ENCODE measurements around the gene KIF16B.

The KIF16B gene

DNA sequence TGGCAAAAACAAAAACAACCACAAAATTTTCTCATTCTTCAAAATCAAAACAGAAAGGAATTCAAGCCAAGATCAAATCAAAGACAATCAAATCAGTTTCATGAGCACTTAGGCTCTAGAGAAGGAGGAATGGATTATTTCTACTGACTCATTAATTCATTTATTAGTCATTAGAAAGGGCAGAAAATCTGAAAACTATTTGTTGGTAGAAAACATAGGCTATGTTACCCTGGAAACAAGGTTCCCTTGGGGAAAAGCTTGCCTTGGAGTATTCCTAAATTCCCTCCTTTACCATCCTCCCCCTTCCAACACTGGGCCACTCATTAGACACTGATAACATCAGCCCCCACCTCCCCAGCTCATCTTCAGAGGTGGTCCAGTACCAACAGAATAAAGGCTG, 17.5 kb downstream of the KIF16B start:
- H3K36me3 ChIP-seq (ENCODE audit: insufficient read depth, low read length) = no peaks in the 10 kb centered on the region
- no peak overlapping the region for H2AFZ ChIP-seq (ENCODE audit: low read length, unreplicated experiment)
- peaks cover 21% of the 10 kb centered on the region for H3K4me1 ChIP-seq (ENCODE audit: control insufficient read depth, insufficient read depth, low read length, unreplicated experiment)
- peak overlapping the region; percentile 53; the same call in 1 of the 2 replicates for H3K4me3 ChIP-seq (ENCODE audit: low read depth, low read length)
- peak overlapping the region; percentile 93 for H3K27ac ChIP-seq (ENCODE audit: low read depth, low read length)
- no peaks in the 10 kb centered on the region for H3K27me3 ChIP-seq (ENCODE audit: insufficient read depth, low read length)
- H3K79me2 ChIP-seq (ENCODE audit: control insufficient read depth, insufficient read depth, low read length, unreplicated experiment) = peaks cover 16% of the 10 kb centered on the region

DNA sequence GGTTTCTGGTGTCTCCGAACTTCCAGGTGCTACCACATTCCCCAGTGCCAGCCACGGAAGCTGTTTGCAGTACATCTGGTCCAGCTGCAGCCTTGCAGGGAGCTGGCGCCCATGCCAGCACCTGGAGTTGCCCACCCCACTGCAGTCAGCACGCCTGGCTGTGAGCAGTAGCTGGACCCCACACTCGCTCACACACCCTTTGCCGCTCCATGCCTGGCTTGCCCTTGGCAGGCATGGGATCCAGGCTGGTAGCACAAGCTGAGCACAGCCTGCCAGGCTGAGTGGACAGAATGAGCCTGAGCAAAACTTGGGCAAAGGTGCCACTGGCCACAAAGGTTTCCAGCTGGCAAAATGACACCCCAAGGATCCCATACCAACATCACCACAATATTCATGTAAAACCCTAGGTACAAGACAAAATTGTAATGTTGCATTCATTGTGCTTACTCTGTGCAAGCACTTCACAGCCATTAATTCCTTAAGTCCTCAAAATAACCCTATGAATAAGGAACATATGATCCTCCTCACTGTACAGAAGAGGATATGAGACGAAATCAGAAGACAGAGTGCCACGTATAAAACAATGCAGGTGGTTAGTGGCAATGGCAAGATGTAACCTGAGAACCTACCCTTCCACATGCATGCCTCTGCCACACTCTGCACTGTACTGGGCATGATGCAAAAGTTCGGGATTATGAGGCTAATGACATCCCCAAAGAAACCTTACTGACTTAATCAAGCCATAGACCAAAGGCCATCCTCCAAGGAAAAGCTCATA, 18.3 kb downstream of the KIF16B start:
- H3K79me2 ChIP-seq (ENCODE audit: control insufficient read depth, insufficient read depth, low read length, unreplicated experiment) = peaks cover 16% of the 10 kb centered on the region
- peak overlapping the region; percentile 53; the same call in 1 of the 2 replicates for H3K4me3 ChIP-seq (ENCODE audit: low read depth, low read length)
- no peak overlapping the region for H2AFZ ChIP-seq (ENCODE audit: low read length, unreplicated experiment)
- H3K4me1 ChIP-seq (ENCODE audit: control insufficient read depth, insufficient read depth, low read length, unreplicated experiment) = peaks cover 21% of the 10 kb centered on the region
- H3K27me3 ChIP-seq (ENCODE audit: insufficient read depth, low read length) = no peaks in the 10 kb centered on the region
- no peaks in the 10 kb centered on the region for H3K36me3 ChIP-seq (ENCODE audit: insufficient read depth, low read length)
- H3K27ac ChIP-seq (ENCODE audit: low read depth, low read length) = peak overlapping the region; percentile 93

DNA sequence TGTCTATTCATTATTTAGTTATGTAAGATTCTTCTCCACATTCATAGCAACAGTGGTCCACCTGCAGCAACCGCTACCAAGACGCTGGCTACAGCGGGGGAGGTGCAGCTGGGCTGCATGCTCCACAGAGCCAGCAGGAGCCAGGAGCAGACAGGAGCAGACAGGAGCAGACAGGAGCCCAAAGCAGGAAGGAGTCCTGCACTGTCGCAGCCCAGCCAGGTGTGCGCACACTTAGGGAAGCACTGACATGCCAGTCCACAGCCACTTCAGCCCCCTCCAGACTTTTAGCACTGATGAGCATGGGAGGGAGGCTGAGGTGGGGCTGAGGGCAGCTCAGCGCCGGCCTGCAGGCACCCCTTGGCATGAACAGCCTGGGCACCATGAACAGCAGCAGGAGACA, 19.6 kb downstream of the KIF16B start:
- Histone ChIP-seq H2AFZ (ENCODE audit: low read length, unreplicated experiment) (no peak overlapping the region), H3K4me1 (ENCODE audit: control insufficient read depth, insufficient read depth, low read length, unreplicated experiment) (peaks cover 21% of the 10 kb centered on the region), H3K4me3 (ENCODE audit: low read depth, low read length) (no peak overlapping the region), H3K27ac (ENCODE audit: low read depth, low read length) (no peak overlapping the region), H3K79me2 (ENCODE audit: control insufficient read depth, insufficient read depth, low read length, unreplicated experiment) (peaks cover 16% of the 10 kb centered on the region), H3K27me3 (ENCODE audit: insufficient read depth, low read length) (no peaks in the 10 kb centered on the region), H3K36me3 (ENCODE audit: insufficient read depth, low read length) (no peaks in the 10 kb centered on the region)

DNA sequence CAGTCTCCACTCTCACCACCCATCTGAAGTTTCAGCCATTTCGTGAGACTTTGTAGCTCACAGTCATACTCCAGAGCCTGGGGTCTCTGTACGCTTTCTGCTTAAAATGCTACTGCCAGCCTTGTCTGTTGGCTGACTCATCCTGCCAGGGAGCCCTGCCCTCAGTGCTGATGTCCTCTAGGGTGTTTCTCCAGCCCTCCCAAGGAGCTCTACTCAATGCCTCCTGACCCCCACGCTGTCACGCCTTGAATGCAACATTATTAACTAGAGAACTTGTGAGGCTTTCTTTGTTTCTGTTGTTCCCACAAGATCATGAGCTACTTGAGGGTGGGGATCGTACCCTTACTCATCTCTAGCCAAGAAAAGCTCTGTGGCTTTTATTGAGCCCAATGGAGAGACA, 20.1 kb downstream of the KIF16B start:
- Histone ChIP-seq H3K27ac (ENCODE audit: low read depth, low read length) (no peak overlapping the region), H2AFZ (ENCODE audit: low read length, unreplicated experiment) (no peak overlapping the region), H3K4me3 (ENCODE audit: low read depth, low read length) (no peak overlapping the region), H3K4me1 (ENCODE audit: control insufficient read depth, insufficient read depth, low read length, unreplicated experiment) (peaks cover 21% of the 10 kb centered on the region), H3K27me3 (ENCODE audit: insufficient read depth, low read length) (no peaks in the 10 kb centered on the region), H3K79me2 (ENCODE audit: control insufficient read depth, insufficient read depth, low read length, unreplicated experiment) (peaks cover 17% of the 10 kb centered on the region), H3K36me3 (ENCODE audit: insufficient read depth, low read length) (no peaks in the 10 kb centered on the region)

DNA sequence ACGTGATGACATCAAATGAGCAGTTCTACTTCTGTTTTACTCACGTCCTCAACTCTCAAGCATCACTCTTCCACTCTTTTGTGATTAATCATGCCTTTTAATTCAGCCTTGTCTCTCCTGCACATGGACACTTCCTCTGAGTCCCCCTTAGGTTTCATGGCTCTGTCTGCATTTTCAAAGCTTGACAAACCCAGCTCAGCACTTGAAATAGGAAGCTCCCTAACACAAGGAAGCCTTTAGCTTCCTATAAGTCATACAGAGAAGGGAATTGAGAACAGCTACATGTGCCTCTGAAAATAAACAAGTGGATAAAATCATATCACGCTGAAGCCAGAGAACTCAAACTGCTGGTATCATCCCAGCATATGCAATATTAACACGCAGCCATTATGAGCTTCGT, 21.2 kb downstream of the KIF16B start:
- Histone ChIP-seq H3K4me1 (ENCODE audit: control insufficient read depth, insufficient read depth, low read length, unreplicated experiment) (peaks cover 21% of the 10 kb centered on the region), H3K27me3 (ENCODE audit: insufficient read depth, low read length) (no peaks in the 10 kb centered on the region), H3K79me2 (ENCODE audit: control insufficient read depth, insufficient read depth, low read length, unreplicated experiment) (peaks cover 20% of the 10 kb centered on the region), H3K36me3 (ENCODE audit: insufficient read depth, low read length) (no peaks in the 10 kb centered on the region), H3K27ac (ENCODE audit: low read depth, low read length) (no peak overlapping the region), H3K4me3 (ENCODE audit: low read depth, low read length) (no peak overlapping the region), H2AFZ (ENCODE audit: low read length, unreplicated experiment) (no peak overlapping the region)

DNA sequence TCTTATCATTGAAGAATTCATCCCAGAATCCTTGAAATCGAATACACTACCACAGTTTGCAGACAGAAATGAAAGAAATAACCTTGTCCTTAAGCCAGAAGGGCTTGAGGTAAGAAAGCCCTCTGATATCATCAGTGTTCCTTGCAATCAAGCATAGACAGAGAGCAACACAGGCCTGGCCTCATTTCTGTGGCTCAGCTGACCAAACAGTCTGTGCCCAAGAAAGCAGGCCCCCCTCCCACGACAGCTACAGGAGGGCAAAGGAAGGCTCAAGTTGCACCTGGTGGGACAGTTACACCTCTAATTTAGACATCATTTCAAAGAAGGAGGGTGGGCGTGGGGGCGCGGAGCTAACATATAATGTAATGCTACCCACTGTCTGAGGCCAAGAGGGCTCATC, 21.6 kb downstream of the KIF16B start:
- H3K27ac ChIP-seq (ENCODE audit: low read depth, low read length) = no peak overlapping the region
- H3K4me3 ChIP-seq (ENCODE audit: low read depth, low read length) = no peak overlapping the region
- H3K79me2 ChIP-seq (ENCODE audit: control insufficient read depth, insufficient read depth, low read length, unreplicated experiment) = peaks cover 20% of the 10 kb centered on the region
- no peaks in the 10 kb centered on the region for H3K36me3 ChIP-seq (ENCODE audit: insufficient read depth, low read length)
- H2AFZ ChIP-seq (ENCODE audit: low read length, unreplicated experiment) = no peak overlapping the region
- no peaks in the 10 kb centered on the region for H3K27me3 ChIP-seq (ENCODE audit: insufficient read depth, low read length)
- peaks cover 19% of the 10 kb centered on the region for H3K4me1 ChIP-seq (ENCODE audit: control insufficient read depth, insufficient read depth, low read length, unreplicated experiment)

DNA sequence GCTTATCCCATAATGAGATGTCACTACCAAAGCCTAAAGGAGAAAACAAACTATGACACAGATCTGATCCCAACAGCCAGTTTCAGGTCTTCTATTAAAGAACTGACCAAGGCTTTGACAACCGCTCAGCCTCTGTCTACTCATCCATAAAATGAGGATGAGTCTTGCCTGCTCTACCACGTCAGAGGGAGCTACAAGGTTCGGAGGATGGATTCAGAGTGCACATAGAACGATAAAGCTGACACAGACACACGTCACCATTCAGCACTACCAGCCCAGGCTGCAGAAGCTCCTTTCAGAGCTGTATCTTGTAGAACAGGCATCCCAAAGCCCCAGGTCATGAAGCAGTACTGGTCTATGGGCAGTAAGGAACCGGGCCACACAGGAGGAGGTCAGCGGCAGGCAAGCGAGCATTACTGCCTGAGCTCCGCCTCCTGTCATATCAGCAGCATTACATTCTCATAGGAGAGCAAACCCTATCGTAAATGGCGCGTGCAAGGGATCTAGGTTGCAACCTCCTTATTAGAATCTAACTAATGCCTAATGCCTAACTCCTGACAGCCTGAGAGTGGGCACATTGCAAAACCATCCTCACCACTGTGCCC, 25.1 kb downstream of the KIF16B start:
- Histone ChIP-seq H3K27ac (ENCODE audit: low read depth, low read length) (no peak overlapping the region), H2AFZ (ENCODE audit: low read length, unreplicated experiment) (no peak overlapping the region), H3K36me3 (ENCODE audit: insufficient read depth, low read length) (no peaks in the 10 kb centered on the region), H3K4me1 (ENCODE audit: control insufficient read depth, insufficient read depth, low read length, unreplicated experiment) (no peaks in the 10 kb centered on the region), H3K4me3 (ENCODE audit: low read depth, low read length) (no peak overlapping the region), H3K79me2 (ENCODE audit: control insufficient read depth, insufficient read depth, low read length, unreplicated experiment) (peaks cover 9% of the 10 kb centered on the region), H3K27me3 (ENCODE audit: insufficient read depth, low read length) (no peaks in the 10 kb centered on the region)

DNA sequence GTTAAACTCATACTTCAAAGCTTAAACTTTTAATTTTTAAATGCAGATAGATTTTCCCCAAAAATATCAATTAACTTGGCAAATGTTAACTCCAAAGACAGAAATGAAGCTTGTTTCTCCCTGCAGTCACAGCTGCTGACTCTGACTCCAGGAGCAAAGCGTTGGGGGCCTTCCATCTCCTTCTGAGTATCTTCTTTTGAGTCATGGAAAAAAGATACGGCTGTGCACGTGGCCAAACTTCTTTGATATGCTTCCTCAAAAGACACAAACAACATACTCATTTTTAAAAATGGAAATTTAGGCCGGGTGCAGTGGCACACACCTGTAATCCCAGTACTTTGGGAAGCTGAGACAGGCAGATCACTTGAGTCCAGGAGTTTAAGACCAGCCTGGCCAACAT, 28.3 kb downstream of the KIF16B start:
- Histone ChIP-seq H3K4me1 (ENCODE audit: control insufficient read depth, insufficient read depth, low read length, unreplicated experiment) (no peaks in the 10 kb centered on the region), H3K79me2 (ENCODE audit: control insufficient read depth, insufficient read depth, low read length, unreplicated experiment) (peaks cover 4% of the 10 kb centered on the region), H3K4me3 (ENCODE audit: low read depth, low read length) (no peak overlapping the region), H3K36me3 (ENCODE audit: insufficient read depth, low read length) (no peaks in the 10 kb centered on the region), H2AFZ (ENCODE audit: low read length, unreplicated experiment) (no peak overlapping the region), H3K27ac (ENCODE audit: low read depth, low read length) (no peak overlapping the region), H3K27me3 (ENCODE audit: insufficient read depth, low read length) (no peaks in the 10 kb centered on the region)

DNA sequence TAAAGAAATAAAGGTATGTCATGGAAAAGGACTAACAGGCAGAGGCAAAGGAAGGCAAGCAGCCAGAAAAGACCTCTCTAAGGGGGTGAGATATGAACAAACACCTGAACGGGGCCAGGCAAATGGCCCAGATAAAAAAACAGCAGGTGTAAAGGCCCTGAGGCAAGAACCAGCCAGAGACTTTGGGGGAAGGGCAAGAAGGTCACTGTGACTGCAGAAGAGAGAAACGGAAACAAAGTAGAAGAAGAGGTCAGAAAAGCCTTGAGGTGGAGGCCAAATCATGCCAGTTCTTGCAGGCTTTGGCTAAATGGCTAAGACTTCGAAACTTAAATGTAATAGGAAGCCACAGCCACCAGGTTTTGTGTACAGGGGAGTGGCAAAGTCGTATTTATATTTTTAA, 30.8 kb downstream of the KIF16B start:
- no peaks in the 10 kb centered on the region for H3K36me3 ChIP-seq (ENCODE audit: insufficient read depth, low read length)
- H3K4me3 ChIP-seq (ENCODE audit: low read depth, low read length) = no peak overlapping the region
- no peaks in the 10 kb centered on the region for H3K27me3 ChIP-seq (ENCODE audit: insufficient read depth, low read length)
- no peaks in the 10 kb centered on the region for H3K79me2 ChIP-seq (ENCODE audit: control insufficient read depth, insufficient read depth, low read length, unreplicated experiment)
- no peak overlapping the region for H2AFZ ChIP-seq (ENCODE audit: low read length, unreplicated experiment)
- H3K27ac ChIP-seq (ENCODE audit: low read depth, low read length) = no peak overlapping the region
- peaks cover 6% of the 10 kb centered on the region for H3K4me1 ChIP-seq (ENCODE audit: control insufficient read depth, insufficient read depth, low read length, unreplicated experiment)

DNA sequence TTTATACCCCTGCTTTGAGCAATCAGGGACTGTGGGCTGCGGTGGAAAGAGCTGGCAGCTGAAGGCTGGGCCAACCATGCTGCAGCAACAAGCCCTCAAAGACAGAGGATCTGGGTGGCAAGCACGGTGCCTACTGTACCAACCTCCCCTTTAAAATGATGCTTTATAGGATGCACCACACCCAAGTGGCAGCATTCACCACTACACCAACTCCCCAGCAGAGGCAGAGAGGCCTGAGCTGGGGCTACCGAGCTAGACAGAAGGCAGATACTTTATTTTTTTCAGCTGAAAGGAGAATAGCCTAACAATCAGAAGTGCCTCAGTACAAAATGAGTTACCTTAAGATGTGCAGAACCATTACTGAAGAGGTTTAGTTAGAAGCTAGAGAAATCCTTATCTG, 31.4 kb downstream of the KIF16B start:
- peaks cover 6% of the 10 kb centered on the region for H3K4me1 ChIP-seq (ENCODE audit: control insufficient read depth, insufficient read depth, low read length, unreplicated experiment)
- H3K79me2 ChIP-seq (ENCODE audit: control insufficient read depth, insufficient read depth, low read length, unreplicated experiment) = no peaks in the 10 kb centered on the region
- H3K36me3 ChIP-seq (ENCODE audit: insufficient read depth, low read length) = no peaks in the 10 kb centered on the region
- H3K4me3 ChIP-seq (ENCODE audit: low read depth, low read length) = no peak overlapping the region
- no peak overlapping the region for H3K27ac ChIP-seq (ENCODE audit: low read depth, low read length)
- H3K27me3 ChIP-seq (ENCODE audit: insufficient read depth, low read length) = no peaks in the 10 kb centered on the region
- H2AFZ ChIP-seq (ENCODE audit: low read length, unreplicated experiment) = no peak overlapping the region

DNA sequence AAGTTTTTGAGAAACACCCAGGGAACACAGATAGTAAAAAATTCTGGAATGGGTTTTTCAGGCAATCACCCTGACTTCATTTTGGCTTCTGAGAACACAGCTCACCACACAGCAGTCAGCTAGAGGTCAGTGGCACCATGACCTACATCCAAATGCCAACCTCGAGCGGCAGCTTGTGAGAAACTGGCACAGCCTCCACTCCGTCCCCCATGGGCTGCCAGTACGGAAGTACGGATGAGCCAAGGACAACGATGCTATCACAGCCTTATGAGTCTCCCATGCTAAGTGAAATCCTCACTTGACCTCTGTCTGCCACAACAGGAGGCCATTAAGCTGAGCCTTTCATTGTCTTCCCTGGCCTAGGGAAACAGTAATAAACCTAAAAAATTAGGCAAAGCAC, 32.0 kb downstream of the KIF16B start:
- H3K27ac ChIP-seq (ENCODE audit: low read depth, low read length) = no peak overlapping the region

More for the DNA sequence above, 32.0 kb downstream of the KIF16B start:
- no peaks in the 10 kb centered on the region for H3K27me3 ChIP-seq (ENCODE audit: insufficient read depth, low read length)
- no peak overlapping the region for H3K4me3 ChIP-seq (ENCODE audit: low read depth, low read length)
- no peaks in the 10 kb centered on the region for H3K36me3 ChIP-seq (ENCODE audit: insufficient read depth, low read length)
- H2AFZ ChIP-seq (ENCODE audit: low read length, unreplicated experiment) = no peak overlapping the region
- peaks cover 6% of the 10 kb centered on the region for H3K4me1 ChIP-seq (ENCODE audit: control insufficient read depth, insufficient read depth, low read length, unreplicated experiment)
- H3K79me2 ChIP-seq (ENCODE audit: control insufficient read depth, insufficient read depth, low read length, unreplicated experiment) = no peaks in the 10 kb centered on the region
